GM19240 (cell line): ENCODE results near the gene C11orf68.
"Not testable (repeated sequence)": the region's sequence is repeated elsewhere in the genome, so short reads cannot be mapped to it uniquely, and the experiment has no call there.

Experiments used
- DNase-seq: peaks from one replicate; pipeline ENCODE4 v3.0.0; 2011; ENCODE audit warnings: low spot score; ENCODE audit not compliant: insufficient read length

The C11orf68 gene

DNA sequence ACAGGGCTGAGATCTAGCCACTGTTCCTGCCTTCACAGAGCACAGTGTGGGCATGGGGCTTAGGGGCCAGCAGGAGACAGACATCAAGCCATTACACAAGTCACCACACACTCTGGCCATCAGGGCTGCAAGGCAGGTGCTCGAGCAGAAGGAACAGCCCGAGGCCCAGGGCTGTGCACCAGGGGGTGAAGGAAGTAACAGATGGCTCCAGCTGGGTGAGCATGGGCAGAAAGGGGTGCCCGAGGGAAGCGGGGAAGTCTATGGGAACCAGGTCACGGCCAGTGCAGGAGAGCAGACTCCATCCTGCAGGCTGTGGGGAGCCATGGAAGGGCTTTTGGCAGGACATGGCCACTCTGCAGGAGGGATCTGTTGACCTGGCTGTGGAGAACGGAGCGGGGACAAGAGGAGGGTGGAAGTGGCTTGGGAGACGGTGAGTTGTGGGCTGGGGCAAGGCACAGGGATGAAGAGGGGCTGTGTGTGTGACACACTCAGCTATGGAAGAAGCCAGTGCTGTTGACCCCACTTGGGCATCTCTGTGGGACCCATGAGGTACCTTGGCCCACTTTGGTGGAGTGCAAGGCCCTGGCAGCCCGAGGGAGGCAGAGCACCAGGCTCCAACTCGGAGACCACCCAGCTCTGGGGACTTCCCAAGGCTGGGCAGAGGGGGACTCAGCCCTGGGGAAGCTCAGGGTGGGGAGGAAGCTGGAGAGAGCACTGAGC, 3.6 kb downstream of the C11orf68 start:
- no peak for DNase-seq

DNA sequence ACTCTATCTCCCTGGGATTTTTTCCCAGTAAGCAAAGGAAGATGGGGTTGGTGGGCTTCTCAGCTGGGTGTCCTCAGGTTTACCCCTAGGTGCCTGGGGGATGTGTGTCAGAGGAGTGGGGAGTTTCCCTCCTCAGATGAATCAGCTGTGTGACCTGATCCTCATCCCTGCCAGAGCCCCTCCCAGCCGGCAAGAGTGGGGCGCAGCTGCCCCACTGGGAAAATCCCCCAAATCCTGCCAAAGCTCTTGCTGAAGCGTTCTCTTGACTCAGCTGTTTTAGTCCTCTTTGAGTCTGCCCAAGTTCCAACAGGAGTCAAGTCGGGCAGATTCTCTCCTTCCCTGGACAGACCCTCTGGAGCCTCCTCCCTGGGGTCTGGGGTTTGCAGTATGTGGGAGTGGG, 6.0 kb downstream of the C11orf68 start:
- DNase-seq: no peak

- DNase-seq: no peak
These were observed 6.9 kb downstream of the C11orf68 start for GRCh38 chr11:65911682-65912568.

DNA sequence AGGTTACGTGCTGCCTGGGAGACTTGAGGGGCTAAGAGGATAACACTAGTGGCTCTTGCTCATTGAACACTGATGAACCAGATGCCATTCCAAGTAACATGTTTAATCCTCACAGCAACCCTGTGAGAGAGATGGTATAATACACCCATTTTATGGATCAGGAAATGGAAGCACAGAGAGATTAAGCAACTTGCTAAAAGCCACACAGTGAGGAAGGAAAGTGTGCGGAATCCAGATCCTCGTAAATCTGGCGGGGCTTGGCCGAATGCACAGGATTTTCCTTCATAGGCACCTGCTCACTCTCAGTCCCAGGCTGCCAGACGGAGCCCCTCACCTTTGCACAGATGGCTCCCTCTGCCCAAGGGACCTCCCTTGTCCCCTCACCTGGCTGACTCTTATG, 11.0 kb downstream of the C11orf68 start:
- DNase-seq: no peak

DNA sequence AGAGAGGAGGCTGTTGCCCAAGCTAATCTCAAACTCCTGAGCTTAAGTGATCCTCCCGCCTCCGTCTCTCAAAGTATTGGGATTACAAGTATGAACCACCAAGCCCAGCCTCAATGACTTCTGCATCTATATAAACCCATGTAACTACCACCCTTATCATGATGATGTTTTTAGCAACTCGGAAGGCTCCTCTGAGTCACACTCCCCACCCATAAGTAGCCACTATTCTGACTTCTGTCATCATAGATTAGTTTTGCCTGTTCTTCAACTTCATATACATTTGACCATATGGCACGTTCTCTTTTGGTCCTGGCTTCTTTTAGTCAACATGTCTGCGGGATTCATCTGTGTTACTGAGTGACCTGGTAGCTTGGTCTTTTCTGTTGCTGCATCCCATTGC, 12.3 kb downstream of the C11orf68 start:
- no peak for DNase-seq

DNA sequence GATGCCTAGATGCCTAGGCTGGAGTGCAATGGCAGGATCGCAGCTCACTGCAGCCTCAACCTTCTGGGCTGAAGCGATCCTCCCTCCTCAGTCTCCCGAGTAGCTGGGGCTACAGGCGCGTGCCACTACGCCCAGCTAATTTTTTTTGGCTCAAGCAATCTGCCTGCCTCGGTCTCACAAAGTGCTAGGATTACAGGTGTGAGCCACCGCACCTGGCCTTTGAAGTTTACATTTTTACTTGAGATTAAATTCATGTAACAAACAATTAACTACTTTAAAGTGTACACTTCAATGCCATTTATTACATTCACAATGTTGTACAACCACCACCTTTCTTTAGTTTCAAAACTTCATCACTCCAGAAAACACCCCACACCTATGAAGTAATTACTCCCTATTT, 15.1 kb downstream of the C11orf68 start:
- no peak for DNase-seq

- no peak for DNase-seq
These were observed 15.8 kb downstream of the C11orf68 start for GRCh38 chr11:65903068-65903481.

DNA sequence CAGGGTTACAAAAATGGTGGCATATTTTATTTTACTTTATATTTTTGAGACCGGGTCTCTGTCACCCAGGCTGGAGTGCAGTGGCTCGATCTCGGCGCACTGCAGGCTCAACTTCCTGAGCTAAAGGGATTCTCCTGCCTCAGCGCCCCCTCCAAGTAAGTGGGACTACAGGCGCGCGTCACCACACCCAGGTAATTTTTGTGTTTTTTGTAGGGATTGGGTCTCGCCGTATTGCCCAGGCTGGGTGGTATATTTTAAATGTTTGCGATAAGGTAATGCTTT, 18.0 kb downstream of the C11orf68 start:
- DNase-seq: no peak

DNA sequence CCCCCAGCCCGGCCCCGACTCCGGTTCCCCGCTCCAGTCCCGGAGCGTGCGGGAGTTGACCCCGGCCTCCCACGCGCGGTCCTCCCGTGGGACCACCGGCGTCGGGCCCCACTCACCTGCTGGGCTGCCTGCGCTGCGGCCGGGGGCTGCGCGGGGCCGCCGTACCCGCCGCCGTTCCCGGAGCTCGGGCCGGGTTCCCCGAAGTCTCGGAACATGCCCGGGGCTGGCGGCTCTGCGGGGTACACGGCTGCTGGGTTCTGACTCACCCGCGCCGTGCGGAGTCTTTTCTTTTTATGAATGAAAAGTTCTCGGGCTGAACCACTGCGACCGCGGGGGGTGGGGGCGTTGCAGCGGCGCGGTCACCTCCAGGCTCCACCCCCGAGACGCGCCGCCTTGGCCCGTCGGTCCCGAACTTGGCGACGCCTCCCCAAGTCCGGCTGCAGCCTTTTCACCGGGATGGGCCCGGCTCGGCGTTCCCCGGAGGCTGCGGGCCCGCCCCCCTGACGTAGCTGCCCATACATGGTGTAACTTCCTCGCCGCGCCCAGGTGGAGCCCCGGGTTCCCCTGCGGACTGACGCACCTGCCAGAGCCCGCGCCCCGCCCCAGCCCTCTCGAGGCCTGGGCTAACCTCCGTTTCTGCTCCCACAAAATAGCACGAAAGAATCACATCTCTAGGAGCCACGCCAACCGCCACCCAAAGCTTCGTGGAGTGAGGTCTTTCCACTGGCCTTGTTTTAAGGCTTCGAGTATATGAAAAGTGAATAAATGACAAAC, 18.6 kb downstream of the C11orf68 start, which contains the start of gene FOSL1:
FOSL1 (minus strand) TSS at position 264 of the 774 bp plus-strand sequence; CDS start at position 215, 49 bp downstream.
- peak; percentile 47 for DNase-seq

- DNase-seq: no peak
These were observed 19.3 kb downstream of the C11orf68 start for GRCh38 chr11:65899356-65900124.

DNA sequence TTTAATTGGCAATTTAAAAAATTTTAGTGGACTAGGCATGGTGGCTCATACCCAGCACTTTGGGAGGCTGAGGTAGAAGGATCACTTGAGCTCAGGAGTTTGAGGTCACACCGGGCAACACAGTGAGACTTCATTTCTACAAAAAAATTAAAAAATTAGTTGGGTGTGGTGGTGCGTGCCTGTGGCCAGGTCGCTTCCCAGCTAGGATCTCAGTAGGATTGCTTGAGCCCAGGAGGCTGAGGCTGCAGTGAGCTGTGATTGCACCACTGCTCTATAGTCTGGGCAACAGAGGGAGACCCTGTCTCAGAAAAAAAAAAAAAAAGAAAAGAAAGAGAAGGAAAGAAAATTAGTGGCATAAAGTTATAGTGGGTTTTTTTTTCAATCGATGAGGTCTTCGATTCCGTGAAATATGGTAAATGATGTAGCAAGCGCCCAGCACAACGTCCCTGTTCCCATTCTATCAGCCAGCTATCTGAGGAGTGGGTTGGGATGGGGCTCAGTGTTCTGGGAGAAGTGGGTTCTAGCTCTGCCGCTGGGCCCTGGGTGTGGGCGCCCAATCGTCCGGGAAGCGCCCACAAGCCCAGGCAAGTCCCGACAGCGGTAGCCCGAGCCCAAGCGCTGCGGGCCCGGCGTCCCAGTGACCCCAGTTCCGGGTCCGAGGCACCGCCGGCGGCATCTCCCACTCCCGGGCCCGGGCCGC, 20.1 kb downstream of the C11orf68 start:
- DNase-seq: no peak

DNA sequence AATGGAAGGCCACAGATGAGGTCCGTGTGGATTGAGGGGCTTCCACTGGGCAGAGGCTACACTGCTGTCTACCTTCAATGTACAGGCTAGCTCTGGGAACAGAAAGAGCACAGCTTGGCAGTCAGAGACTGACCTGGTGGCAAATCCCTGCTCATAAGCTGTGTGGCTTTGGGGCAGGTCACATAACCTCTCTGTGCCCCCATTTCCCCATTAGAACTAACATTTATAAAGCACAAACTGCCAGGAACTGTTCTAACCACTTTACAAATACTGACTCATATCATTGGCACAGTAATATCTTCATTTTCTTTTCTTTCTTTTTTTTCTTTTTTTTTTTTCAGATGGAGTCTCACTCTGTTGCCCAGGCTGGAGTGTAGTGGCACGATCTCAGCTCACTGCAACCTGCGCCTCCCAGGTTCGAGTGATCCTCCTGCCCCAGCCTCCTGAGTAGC, 21.8 kb downstream of the C11orf68 start:
- DNase-seq: no peak

- no peak for DNase-seq
These were observed 22.5 kb downstream of the C11orf68 start for GRCh38 chr11:65896034-65896999.

DNA sequence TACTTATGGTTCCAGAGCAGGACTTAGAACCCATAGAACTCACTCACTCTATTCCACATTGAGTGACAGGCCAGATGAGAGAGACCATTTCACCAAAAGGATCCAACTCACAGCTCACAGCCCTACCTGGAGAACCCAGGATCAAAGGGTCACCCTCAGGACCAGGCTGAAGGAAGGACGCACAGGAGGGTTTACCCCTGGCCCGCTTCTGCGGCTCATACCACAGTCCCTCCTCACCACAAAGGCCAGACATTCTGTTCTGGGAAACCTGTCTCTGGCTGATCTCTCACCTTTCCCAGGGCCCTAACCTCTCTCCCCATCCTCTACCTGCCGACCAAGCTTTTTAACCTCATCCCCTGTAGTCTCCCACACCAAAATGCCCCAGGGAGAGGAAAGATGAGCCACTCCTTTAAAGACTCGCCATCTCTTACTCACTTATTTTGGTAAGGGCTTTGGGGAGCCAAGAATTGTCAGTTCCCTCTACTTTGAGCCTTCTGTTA, 23.3 kb downstream of the C11orf68 start:
- DNase-seq: no peak

- DNase-seq: no peak
These were observed 24.7 kb downstream of the C11orf68 start for GRCh38 chr11:65894034-65894591.

GRCh38 chr11:65892661-65893317, 26.1 kb downstream of the C11orf68 start:
- no peak for DNase-seq

DNA sequence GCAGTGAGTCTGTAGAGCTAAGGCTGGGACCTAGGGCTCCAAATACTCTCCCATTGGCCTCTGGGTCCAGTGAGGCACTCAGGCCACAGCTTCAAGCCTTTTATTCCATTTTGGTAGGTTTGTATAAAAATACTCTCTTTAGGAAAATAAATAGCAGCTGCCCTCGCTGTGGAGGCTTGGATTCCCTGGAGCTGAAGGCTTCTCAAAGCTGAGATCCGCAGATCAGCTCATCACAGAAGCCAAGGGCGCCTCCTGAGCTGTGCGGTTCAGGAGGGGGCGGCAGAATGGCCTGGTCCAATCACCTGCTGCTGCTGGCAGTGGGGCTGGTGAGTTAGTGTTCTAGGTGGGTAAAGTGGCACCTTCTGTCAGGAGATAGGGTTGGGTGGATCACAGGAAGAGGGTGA, 26.7 kb downstream of the C11orf68 start:
- DNase-seq: not testable (repeated sequence)
